GM12872 (cell line): Measurements from ENCODE around the gene EIF5AL1.
"Not testable (repeated sequence)": the region's sequence is repeated elsewhere in the genome, so short reads cannot be mapped to it uniquely, and the experiment has no call there.

Experiments used
- CTCF ChIP-seq: IDR thresholded peaks from 3 replicates; pipeline ENCODE4 v1.5.1; 2011; ENCODE audit warnings: low read depth, mild to moderate bottlenecking, low read length, moderate library complexity; ENCODE audit not compliant: insufficient read depth

The EIF5AL1 gene

GRCh38 chr10:79511891-79512583 is at the start of gene EIF5AL1:
Gene EIF5AL1, plus strand, starts transcription at chr10:79512533. Its CDS starts 117 bp downstream, at chr10:79512650.
- TF ChIP-seq CTCF: not testable (repeated sequence)

- TF ChIP-seq CTCF: no peak
Measured at GRCh38 chr10:79463578-79464496, 48.5 kb upstream of the EIF5AL1 start.

- TF ChIP-seq CTCF: no peak
Measured at GRCh38 chr10:79465341-79465740, 47.0 kb upstream of the EIF5AL1 start.

- TF ChIP-seq CTCF: no peak
Measured at GRCh38 chr10:79468015-79468560, 44.2 kb upstream of the EIF5AL1 start.

- no peak for TF ChIP-seq CTCF
Measured at GRCh38 chr10:79468841-79469585, 43.3 kb upstream of the EIF5AL1 start.

GRCh38 chr10:79470096-79470495 is 42.2 kb upstream of the EIF5AL1 start:
- no peak for TF ChIP-seq CTCF

- no peak for TF ChIP-seq CTCF
Measured at GRCh38 chr10:79471776-79472175, 40.6 kb upstream of the EIF5AL1 start.
